DOHH2 (cell line): ENCODE measurements around the gene DCTD.

Source experiments
- H3F3A ChIP-seq: fragments of 200-600 bp; sonication (generic), shearing (Covaris generic); 2 replicates; pipeline ENCODE4 v1.6.0; 2016; ENCODE audit warnings: antibody characterized with exemption, mild to moderate bottlenecking; ENCODE audit not compliant: control insufficient read depth, insufficient read depth
- H3K27ac ChIP-seq: fragments of 200-600 bp; sonication (generic); 2 replicates; pipeline ENCODE4 v1.5.1; 2014; ENCODE audit warnings: low read depth, mild to moderate bottlenecking, low read length, moderate library complexity
- H3K27me3 ChIP-seq: fragments of 200-600 bp; sonication (generic); 2 replicates; pipeline ENCODE4 v1.6.1; 2014; ENCODE audit warnings: mild to moderate bottlenecking, low read length, mixed read lengths; ENCODE audit not compliant: control insufficient read depth
- H3K36me3 ChIP-seq: fragments of 200-600 bp; sonication (generic); 2 replicates; pipeline ENCODE4 v1.6.1; 2014; ENCODE audit warnings: mild to moderate bottlenecking, low read length, moderate library complexity, mixed read lengths; ENCODE audit not compliant: control insufficient read depth
- H3K4me1 ChIP-seq: fragments of 200-600 bp; sonication (generic); 2 replicates; pipeline ENCODE4 v1.6.1; 2014; ENCODE audit warnings: mild to moderate bottlenecking, low read length, mixed read lengths; ENCODE audit not compliant: control insufficient read depth
- H3K4me2 ChIP-seq: fragments of 200-600 bp; sonication (generic); 2 replicates; pipeline ENCODE4 v1.6.0; 2014; ENCODE audit warnings: mild to moderate bottlenecking, low read length, moderate library complexity
- H3K4me3 ChIP-seq: fragments of 200-600 bp; sonication (generic); 2 replicates; pipeline ENCODE4 v1.5.1; 2014; ENCODE audit warnings: mild to moderate bottlenecking, low read length, mixed read lengths
- H3K79me2 ChIP-seq: fragments of 200-600 bp; sonication (generic); 2 replicates; pipeline ENCODE4 v1.6.1; 2014; ENCODE audit warnings: mild to moderate bottlenecking, low read length, mixed read lengths; ENCODE audit not compliant: control insufficient read depth
- H3K9me2 ChIP-seq: fragments of 200-600 bp; sonication (generic); replicated peaks from 2 replicates; pipeline ENCODE4 v1.6.1; 2014; ENCODE audit warnings: mild to moderate bottlenecking, low read length, mixed read lengths; ENCODE audit not compliant: control insufficient read depth
- H3K9me3 ChIP-seq: fragments of 200-600 bp; sonication (generic); 2 replicates; pipeline ENCODE4 v1.6.1; 2014; ENCODE audit warnings: antibody characterized with exemption, low read length, mixed read lengths; ENCODE audit not compliant: control insufficient read depth, insufficient read depth
- H4K20me1 ChIP-seq: fragments of 200-600 bp; sonication (generic); 2 replicates; pipeline ENCODE4 v1.6.0; 2014; ENCODE audit warnings: low read depth, mild to moderate bottlenecking, antibody characterized with exemption, low read length, moderate library complexity; ENCODE audit not compliant: control insufficient read depth, insufficient read depth
- CTCF ChIP-seq: fragments of 200-600 bp; sonication (generic); IDR thresholded peaks from one replicate; pipeline ENCODE4 v1.5.1; 2014; ENCODE audit warnings: antibody characterized with exemption, mild to moderate bottlenecking, low read depth, low read length; ENCODE audit not compliant: poor library complexity, severe bottlenecking
- EZH2phosphoT487 ChIP-seq: fragments of 200-600 bp; sonication (generic); IDR thresholded peaks from 2 replicates; pipeline ENCODE4 v1.6.1; 2017; ENCODE audit warnings: borderline replicate concordance, mild to moderate bottlenecking, antibody characterized with exemption, low read length, moderate library complexity, mixed read lengths

Gene DCTD

GRCh38 chr4:182869697-182870096, 47.5 kb downstream of the DCTD start:
- Histone ChIP-seq H3K9me3 (no peaks in the 10 kb centered on the region), H3K9me2 (no peaks in the 10 kb centered on the region), H3K36me3 (no peaks in the 10 kb centered on the region), H3K4me2 (no peak overlapping the region), H3K27me3 (peaks cover 14% of the 10 kb centered on the region), H3K4me3 (no peak overlapping the region), H3K79me2 (no peaks in the 10 kb centered on the region), H4K20me1 (peaks cover 3% of the 10 kb centered on the region; the same call in 1 of the 2 replicates), H3K4me1 (peaks cover 15% of the 10 kb centered on the region), H3F3A (peaks cover 5% of the 10 kb centered on the region; the same call in 1 of the 2 replicates), H3K27ac (no peak overlapping the region)
- no peak for TF ChIP-seq EZH2phosphoT487
- TF ChIP-seq CTCF, result no peak

- Histone ChIP-seq H3K27ac (no peak overlapping the region), H3K79me2 (no peaks in the 10 kb centered on the region), H3K4me2 (no peak overlapping the region), H3K4me3 (no peak overlapping the region), H3F3A (no peaks in the 10 kb centered on the region), H3K27me3 (peaks cover 13% of the 10 kb centered on the region), H3K36me3 (no peaks in the 10 kb centered on the region), H4K20me1 (no peaks in the 10 kb centered on the region), H3K9me2 (no peaks in the 10 kb centered on the region), H3K9me3 (no peaks in the 10 kb centered on the region), H3K4me1 (no peaks in the 10 kb centered on the region)
- TF ChIP-seq EZH2phosphoT487 (no peak), CTCF (no peak)
These were observed 50.4 kb downstream of the DCTD start for GRCh38 chr4:182866746-182867145.

GRCh38 chr4:182863501-182863900, 53.7 kb downstream of the DCTD start:
- H3K9me3 ChIP-seq, result no peaks in the 10 kb centered on the region
- H3F3A ChIP-seq, result no peaks in the 10 kb centered on the region
- no peaks in the 10 kb centered on the region for H4K20me1 ChIP-seq
- no peaks in the 10 kb centered on the region for H3K9me2 ChIP-seq
- no peak overlapping the region for H3K4me2 ChIP-seq
- no peaks in the 10 kb centered on the region for H3K79me2 ChIP-seq
- H3K36me3 ChIP-seq, result no peaks in the 10 kb centered on the region
- H3K27me3 ChIP-seq, result peaks cover 6% of the 10 kb centered on the region; the same call in 1 of the 2 replicates
- H3K4me3 ChIP-seq, result no peak overlapping the region
- no peaks in the 10 kb centered on the region for H3K4me1 ChIP-seq
- no peak overlapping the region for H3K27ac ChIP-seq
- TF ChIP-seq EZH2phosphoT487 (no peak), CTCF (no peak)

- TF ChIP-seq CTCF (no peak), EZH2phosphoT487 (no peak)
These were observed 54.3 kb downstream of the DCTD start for GRCh38 chr4:182862921-182863320.

More at GRCh38 chr4:182862921-182863320, 54.3 kb downstream of the DCTD start:
- Histone ChIP-seq H3K79me2 (no peaks in the 10 kb centered on the region), H4K20me1 (no peaks in the 10 kb centered on the region), H3K4me2 (no peak overlapping the region), H3K36me3 (no peaks in the 10 kb centered on the region), H3K9me3 (no peaks in the 10 kb centered on the region), H3K9me2 (no peaks in the 10 kb centered on the region), H3K4me3 (no peak overlapping the region), H3K27ac (no peak overlapping the region), H3F3A (no peaks in the 10 kb centered on the region), H3K4me1 (no peaks in the 10 kb centered on the region), H3K27me3 (peaks cover 5% of the 10 kb centered on the region; the same call in 1 of the 2 replicates)
